Trophoblast cell (in vitro differentiated cells and primary cell): ENCODE data around the gene RNASE7.

Experiments
- DNase-seq, 2 donors: peaks; one replicate each; pipeline ENCODE4 v3.0.0-alpha.2; 2016
- H2AFZ ChIP-seq: 2 replicates; pipeline ENCODE4 v1.6.1; 2013; ENCODE audit warnings: low read length, moderate library complexity, mild to moderate bottlenecking; ENCODE audit not compliant: insufficient read depth, poor library complexity
- H2AK5ac ChIP-seq: 2 replicates; pipeline ENCODE4 v1.6.1; 2013; ENCODE audit warnings: mild to moderate bottlenecking, low read length
- H2BK120ac ChIP-seq: 2 replicates; pipeline ENCODE4 v1.6.1; 2013; ENCODE audit warnings: low read length, mild to moderate bottlenecking, moderate library complexity; ENCODE audit not compliant: insufficient read depth, poor library complexity
- H2BK12ac ChIP-seq: 2 replicates; pipeline ENCODE4 v1.6.1; 2013; ENCODE audit warnings: mild to moderate bottlenecking, low read length, moderate library complexity
- H2BK5ac ChIP-seq: 2 replicates; pipeline ENCODE4 v1.6.1; 2013; ENCODE audit warnings: low read length, low read depth, moderate library complexity, mild to moderate bottlenecking; ENCODE audit not compliant: poor library complexity
- H3K14ac ChIP-seq: 2 replicates; pipeline ENCODE4 v1.6.1; 2013; ENCODE audit warnings: mild to moderate bottlenecking, low read length
- H3K18ac ChIP-seq: 2 replicates; pipeline ENCODE4 v1.6.1; 2013; ENCODE audit warnings: mild to moderate bottlenecking, low read length
- H3K23ac ChIP-seq: 2 replicates; pipeline ENCODE4 v1.6.1; 2013; ENCODE audit warnings: low read length
- H3K27ac ChIP-seq: 2 replicates; pipeline ENCODE4 v1.5.1; 2013; ENCODE audit warnings: low read depth, mild to moderate bottlenecking, inconsistent platforms, low read length, moderate library complexity
- H3K27me3 ChIP-seq: 2 replicates; pipeline ENCODE4 v1.6.1; 2013; ENCODE audit warnings: inconsistent platforms, mild to moderate bottlenecking, low read length, moderate library complexity; ENCODE audit not compliant: insufficient read depth
- H3K36me3 ChIP-seq, 2 experiments: 1 replicate in 1 of 2; 2 replicates in 1 of 2; pipeline ENCODE4 v1.6.1; 2013; ENCODE audit warnings: low read length in 2 of 2, mild to moderate bottlenecking in 2 of 2, moderate library complexity in 1 of 2; ENCODE audit not compliant: insufficient read depth in 2 of 2, control insufficient read depth in 1 of 2
- H3K4ac ChIP-seq: 2 replicates; pipeline ENCODE4 v1.6.1; 2013; ENCODE audit warnings: low read depth, mild to moderate bottlenecking, low read length, moderate library complexity
- H3K4me1 ChIP-seq, 2 experiments: 1 replicate in 1 of 2; 2 replicates in 1 of 2; pipeline ENCODE4 v1.6.1; 2013; ENCODE audit warnings: low read length in 2 of 2, mild to moderate bottlenecking in 2 of 2, moderate library complexity in 1 of 2; ENCODE audit not compliant: insufficient read depth in 2 of 2, control insufficient read depth in 1 of 2
- H3K4me2 ChIP-seq: 2 replicates; pipeline ENCODE4 v1.6.1; 2013; ENCODE audit warnings: inconsistent platforms, mild to moderate bottlenecking, low read length, moderate library complexity
- H3K4me3 ChIP-seq: 2 replicates; pipeline ENCODE4 v1.5.1; 2013; ENCODE audit warnings: mild to moderate bottlenecking, low read depth, low read length, inconsistent platforms
- H3K79me1 ChIP-seq: one replicate; pipeline ENCODE4 v1.6.1; 2013; ENCODE audit warnings: low read length
- H3K79me2 ChIP-seq: 2 replicates; pipeline ENCODE4 v1.6.1; 2013; ENCODE audit warnings: low read length, mild to moderate bottlenecking; ENCODE audit not compliant: control insufficient read depth, insufficient read depth, poor library complexity
- H3K9ac ChIP-seq: 2 replicates; pipeline ENCODE4 v1.6.1; 2013; ENCODE audit warnings: mild to moderate bottlenecking, low read length
- H3K9me3 ChIP-seq: 2 replicates; pipeline ENCODE4 v1.6.1; 2013; ENCODE audit warnings: low read depth, mild to moderate bottlenecking, control low read depth, inconsistent platforms, low read length; ENCODE audit not compliant: insufficient read depth
- H4K12ac ChIP-seq: 2 replicates; pipeline ENCODE4 v1.6.1; 2013; ENCODE audit warnings: low read depth, mild to moderate bottlenecking, low read length, moderate library complexity
- H4K8ac ChIP-seq: 2 replicates; pipeline ENCODE4 v1.6.1; 2013; ENCODE audit warnings: low read depth, mild to moderate bottlenecking, low read length, moderate library complexity
- H4K91ac ChIP-seq: one replicate; pipeline ENCODE4 v1.6.1; 2013; ENCODE audit warnings: low read depth, mild to moderate bottlenecking, low read length, moderate library complexity
- WGBS: extraction: QIAGEN DNeasy Blood & Tissue Kit; methylation state at CpG from one replicate; pipeline ENCODE4 v1.1.7; 2013; ENCODE audit warnings: missing lambda C conversion rate; ENCODE audit not compliant: insufficient read length, insufficient coverage; ENCODE audit errors: extremely low coverage; 5-methylcytosine and 5-hydroxymethylcytosine counted together

The RNASE7 gene

GRCh38 chr14:21088687-21089086, 46.5 kb downstream of the RNASE7 start:
- no peak overlapping the region for H4K8ac ChIP-seq
- H3K9me3 ChIP-seq = no peaks in the 10 kb centered on the region
- no peak overlapping the region for H3K23ac ChIP-seq
- H3K9ac ChIP-seq = no peak overlapping the region
- no peaks in the 10 kb centered on the region for H3K4me1 ChIP-seq
- no peak overlapping the region for H3K4me2 ChIP-seq
- H2AK5ac ChIP-seq = no peak overlapping the region
- no peak overlapping the region for H2BK12ac ChIP-seq
- no peaks in the 10 kb centered on the region for H3K79me2 ChIP-seq
- no peak overlapping the region for H3K14ac ChIP-seq
- peaks cover 47 to 75% of the 10 kb centered on the region in 2 experiments for H3K36me3 ChIP-seq
- no peak overlapping the region for H3K18ac ChIP-seq
- H3K27ac ChIP-seq = no peak overlapping the region
- H2AFZ ChIP-seq = no peak overlapping the region
- H2BK120ac ChIP-seq = no peak overlapping the region
- H3K4me3 ChIP-seq = no peak overlapping the region
- no peak overlapping the region for H2BK5ac ChIP-seq
- H3K27me3 ChIP-seq = no peaks in the 10 kb centered on the region
- no peak overlapping the region for H4K12ac ChIP-seq
- H3K4ac ChIP-seq = no peak overlapping the region
- H4K91ac ChIP-seq = no peak overlapping the region
- DNase-seq = no peak
- no CpG with 5 or more reads among the region's 4 CpGs for WGBS
- no peaks in the 10 kb centered on the region for H3K79me1 ChIP-seq

- Histone ChIP-seq H3K4ac (no peak overlapping the region), H3K36me3 (peaks cover 43 to 69% of the 10 kb centered on the region in 2 experiments), H3K4me1 (peaks cover 0 to 5% of the 10 kb centered on the region in 2 experiments), H3K9me3 (no peaks in the 10 kb centered on the region), H2BK120ac (no peak overlapping the region), H2BK5ac (no peak overlapping the region), H3K27ac (no peak overlapping the region), H3K23ac (no peak overlapping the region), H3K14ac (no peak overlapping the region), H4K12ac (no peak overlapping the region), H3K27me3 (no peaks in the 10 kb centered on the region), H4K91ac (no peak overlapping the region), H2BK12ac (no peak overlapping the region), H3K79me1 (no peaks in the 10 kb centered on the region), H2AK5ac (no peak overlapping the region), H3K4me2 (no peak overlapping the region), H3K18ac (no peak overlapping the region), H3K4me3 (no peak overlapping the region), H4K8ac (no peak overlapping the region), H3K9ac (no peak overlapping the region), H3K79me2 (no peaks in the 10 kb centered on the region), H2AFZ (no peak overlapping the region)
- no CpG with 5 or more reads among the region's 1 CpG for WGBS
- DNase-seq = no peak
Observed at GRCh38 chr14:21089271-21089670, 47.1 kb downstream of the RNASE7 start.

- Histone ChIP-seq H4K12ac (no peak overlapping the region), H3K18ac (no peak overlapping the region), H3K79me1 (no peaks in the 10 kb centered on the region), H3K4ac (no peak overlapping the region), H3K27ac (no peak overlapping the region), H3K9ac (no peak overlapping the region), H3K9me3 (no peaks in the 10 kb centered on the region), H3K36me3 (peaks cover 43 to 63% of the 10 kb centered on the region in 2 experiments), H2AFZ (no peak overlapping the region), H3K79me2 (no peaks in the 10 kb centered on the region), H3K4me2 (no peak overlapping the region), H3K4me3 (no peak overlapping the region), H3K27me3 (no peaks in the 10 kb centered on the region), H3K4me1 (peaks cover 0 to 7% of the 10 kb centered on the region in 2 experiments), H4K91ac (no peak overlapping the region), H3K14ac (no peak overlapping the region), H2BK12ac (no peak overlapping the region), H3K23ac (no peak overlapping the region), H4K8ac (no peak overlapping the region), H2AK5ac (no peak overlapping the region), H2BK5ac (no peak overlapping the region), H2BK120ac (no peak overlapping the region)
- no CpG with 5 or more reads among the region's 5 CpGs for WGBS
- DNase-seq = no peak
Observed at GRCh38 chr14:21089877-21090193, 47.7 kb downstream of the RNASE7 start.

GRCh38 chr14:21090194-21090939, 48.2 kb downstream of the RNASE7 start:
- no peak overlapping the region for H3K14ac ChIP-seq
- no peak overlapping the region for H4K12ac ChIP-seq
- peak in 1 of 2 donors; percentile 59 for DNase-seq
- WGBS = no CpG with 5 or more reads among the region's 45 CpGs
- H3K79me1 ChIP-seq = no peaks in the 10 kb centered on the region
- H3K27ac ChIP-seq = no peak overlapping the region
- no peak overlapping the region for H2BK5ac ChIP-seq
- no peak overlapping the region for H3K4me2 ChIP-seq
- no peak overlapping the region for H3K4ac ChIP-seq
- H2AFZ ChIP-seq = no peak overlapping the region
- H3K18ac ChIP-seq = no peak overlapping the region
- H3K36me3 ChIP-seq = peaks cover 43 to 58% of the 10 kb centered on the region in 2 experiments
- H3K4me1 ChIP-seq = peaks cover 0 to 7% of the 10 kb centered on the region in 2 experiments
- H3K9me3 ChIP-seq = no peaks in the 10 kb centered on the region
- H3K9ac ChIP-seq = no peak overlapping the region
- no peaks in the 10 kb centered on the region for H3K79me2 ChIP-seq
- no peak overlapping the region for H3K23ac ChIP-seq
- H2AK5ac ChIP-seq = no peak overlapping the region
- H3K27me3 ChIP-seq = no peaks in the 10 kb centered on the region
- H4K8ac ChIP-seq = no peak overlapping the region
- H3K4me3 ChIP-seq = no peak overlapping the region
- no peak overlapping the region for H2BK12ac ChIP-seq
- no peak overlapping the region for H2BK120ac ChIP-seq
- H4K91ac ChIP-seq = no peak overlapping the region
